Retina (tissue), 1 donor: ENCODE data around the gene GCNT3.
"Not testable (repeated sequence)": the region's sequence is repeated elsewhere in the genome, so short reads cannot be mapped to it uniquely, and the experiment has no call there.

Experiments
- DNase-seq: peaks from one replicate; pipeline ENCODE4 v3.0.0-alpha.2; 2016

GCNT3 gene

DNA sequence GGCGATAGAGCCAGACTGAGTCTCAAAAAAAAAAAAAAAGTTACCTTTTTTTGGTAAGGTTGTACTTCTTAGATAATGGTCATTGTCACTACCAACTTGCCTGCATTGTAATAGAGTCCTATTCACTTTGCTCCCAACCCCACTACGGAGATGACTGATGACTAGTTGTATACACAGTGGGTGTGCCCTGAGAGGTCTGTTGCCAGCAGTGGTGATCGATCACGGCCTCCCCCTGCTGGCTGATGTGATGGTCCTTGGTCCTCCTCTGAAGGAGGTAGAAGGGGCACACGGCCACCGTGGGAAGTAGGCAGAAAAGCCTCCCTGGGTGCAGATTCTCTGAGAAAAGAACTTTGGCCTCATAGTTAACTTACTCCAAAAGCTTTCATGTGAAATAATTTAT is 10.7 kb downstream of the GCNT3 start:
- DNase-seq = no peak

DNA sequence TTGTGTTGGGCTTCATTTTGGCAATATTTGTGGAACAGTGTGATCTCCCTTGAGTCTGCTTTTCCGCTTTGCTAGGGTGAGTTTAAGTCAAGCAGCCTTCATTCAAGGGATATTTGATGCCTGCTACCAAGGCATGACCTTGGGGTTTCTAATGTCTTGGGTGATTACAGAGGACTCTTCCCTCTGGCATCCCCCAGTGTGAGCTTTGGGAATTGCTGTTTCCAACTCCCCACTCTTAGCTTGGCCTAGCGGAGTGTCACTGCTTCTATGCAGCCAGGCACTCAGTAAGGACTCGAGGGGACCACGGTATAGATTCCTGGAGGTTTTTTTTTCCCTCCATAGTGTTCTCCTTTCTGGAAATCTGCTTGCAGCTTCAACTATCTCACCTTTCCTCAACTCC is 21.1 kb downstream of the GCNT3 start:
- DNase-seq = no peak

DNA sequence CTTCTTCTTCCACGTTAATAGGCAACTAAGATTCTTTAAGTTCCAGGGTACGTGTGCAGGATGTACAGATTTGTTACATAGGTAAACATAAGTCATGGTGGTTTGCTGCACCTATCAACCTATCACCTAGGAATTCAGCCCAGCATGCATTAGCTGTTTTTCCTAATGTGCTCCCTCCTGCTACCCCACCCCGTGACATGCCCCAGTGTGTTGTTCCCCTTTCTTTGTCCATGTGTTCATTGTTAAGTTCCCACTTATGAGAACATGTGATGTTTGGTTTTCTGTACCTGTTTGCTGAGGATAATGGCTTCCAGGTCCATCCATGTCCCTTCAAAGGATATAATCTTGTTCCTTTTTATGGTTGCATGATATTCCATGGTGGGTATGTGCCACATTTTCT is 24.6 kb downstream of the GCNT3 start:
- no peak for DNase-seq

DNA sequence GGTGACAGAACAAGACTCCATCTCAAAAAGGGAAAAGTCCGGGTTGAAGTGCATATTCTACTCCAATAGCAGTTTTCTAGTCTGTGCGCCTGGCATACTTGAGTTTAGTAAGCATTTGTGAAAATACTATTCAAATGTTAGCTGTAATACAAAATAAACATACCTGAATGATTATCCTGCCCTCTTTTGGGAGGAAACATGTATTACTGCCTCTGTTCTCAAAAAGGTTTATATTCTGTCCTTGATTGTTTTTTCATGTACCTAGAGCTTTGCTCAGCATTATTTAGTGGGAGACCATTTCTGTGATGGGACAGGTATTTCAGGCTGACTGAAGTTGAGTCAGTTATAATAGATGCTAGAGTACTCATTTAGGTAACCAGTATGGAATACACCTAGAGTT is 25.9 kb downstream of the GCNT3 start:
- DNase-seq = not testable (repeated sequence)

DNA sequence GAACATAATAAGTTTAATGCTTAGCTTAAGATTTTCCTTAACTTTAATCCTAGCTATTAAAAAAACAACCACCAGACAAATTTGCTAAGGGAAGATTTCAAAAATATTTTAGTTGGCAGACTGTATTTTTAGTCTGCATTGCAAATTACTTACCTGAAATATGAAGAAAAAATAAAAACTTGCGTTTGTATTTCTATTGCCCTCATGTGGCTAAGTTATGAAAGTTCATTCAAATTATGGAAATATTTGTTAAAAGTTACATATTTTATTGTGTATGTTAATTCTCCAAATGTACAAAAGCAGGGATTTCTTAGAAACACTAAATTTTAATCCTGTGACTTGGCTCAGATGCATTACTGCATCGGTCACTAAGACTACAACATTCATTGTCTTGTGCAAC is 30.8 kb downstream of the GCNT3 start:
- no peak for DNase-seq

- DNase-seq = no peak
Observed at GRCh38 chr15:59644756-59645155, 33.2 kb downstream of the GCNT3 start.

GRCh38 chr15:59645812-59646211 is 34.2 kb downstream of the GCNT3 start:
- DNase-seq = not testable (repeated sequence)

DNA sequence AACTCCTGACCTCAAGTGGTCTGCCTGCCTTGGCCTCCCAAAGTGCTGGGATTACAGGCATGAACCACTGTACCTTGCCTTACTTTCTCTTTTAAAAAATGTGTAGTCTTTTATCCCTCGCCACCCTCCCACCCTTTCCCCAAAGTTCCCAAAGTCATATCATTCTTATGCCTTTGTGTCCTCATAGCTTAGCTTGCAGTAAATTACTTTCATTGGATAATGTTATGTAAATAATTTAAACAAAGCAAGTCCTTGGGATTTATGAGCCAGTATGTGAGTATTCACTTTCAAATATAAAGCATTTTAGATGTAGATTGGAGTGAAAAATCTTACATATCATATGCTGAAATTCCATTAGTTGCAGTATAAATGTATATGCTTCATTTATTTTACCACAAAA is 34.7 kb downstream of the GCNT3 start:
- no peak for DNase-seq

- no peak for DNase-seq
Observed at GRCh38 chr15:59647085-59647484, 35.5 kb downstream of the GCNT3 start.

GRCh38 chr15:59649603-59650002 is 38.0 kb downstream of the GCNT3 start:
- DNase-seq = no peak

GRCh38 chr15:59654046-59654445 is 42.5 kb downstream of the GCNT3 start:
- DNase-seq = no peak

DNA sequence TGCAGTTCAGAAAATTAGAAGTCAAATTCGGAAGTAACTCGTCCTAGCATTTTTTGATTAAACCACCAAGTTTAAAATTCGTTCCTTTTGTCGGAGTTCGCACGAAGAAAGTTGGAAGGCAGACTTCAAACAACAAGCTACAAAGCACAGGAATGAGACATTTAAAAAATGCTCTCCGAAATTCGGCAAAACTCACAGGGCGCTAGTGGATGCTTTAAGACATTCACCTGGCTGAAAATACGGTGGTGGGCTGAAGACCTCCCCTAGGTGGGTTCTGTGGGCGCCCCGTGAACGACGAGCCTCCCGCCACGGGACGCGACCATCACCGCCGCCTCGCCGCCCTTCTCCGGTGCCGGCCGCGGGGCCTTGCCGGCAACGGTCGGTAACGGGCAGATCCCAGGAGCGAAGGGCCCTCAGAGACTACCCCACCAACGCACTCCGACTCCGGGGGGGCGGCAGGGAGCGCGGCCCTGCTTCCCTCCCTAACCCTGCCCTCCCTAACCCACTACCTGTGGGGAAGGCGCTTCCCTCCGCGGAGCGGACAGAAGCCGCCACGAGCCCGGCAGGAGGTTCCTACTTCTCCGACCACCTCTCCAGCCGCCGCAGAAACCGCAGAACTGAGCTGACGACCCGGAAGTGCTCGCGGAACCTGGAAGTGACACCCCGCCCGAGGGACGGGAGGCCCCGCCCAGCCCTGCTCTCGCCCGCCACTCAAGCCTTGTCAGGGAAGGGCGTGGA is 45.5 kb downstream of the GCNT3 start, which contains the start of gene GTF2A2:
TSS of gene GTF2A2 (minus strand) at position 619 of the 738 bp plus-strand sequence. CDS start 5,238 bp downstream, outside the sequence.
- peak; percentile 97 for DNase-seq

DNA sequence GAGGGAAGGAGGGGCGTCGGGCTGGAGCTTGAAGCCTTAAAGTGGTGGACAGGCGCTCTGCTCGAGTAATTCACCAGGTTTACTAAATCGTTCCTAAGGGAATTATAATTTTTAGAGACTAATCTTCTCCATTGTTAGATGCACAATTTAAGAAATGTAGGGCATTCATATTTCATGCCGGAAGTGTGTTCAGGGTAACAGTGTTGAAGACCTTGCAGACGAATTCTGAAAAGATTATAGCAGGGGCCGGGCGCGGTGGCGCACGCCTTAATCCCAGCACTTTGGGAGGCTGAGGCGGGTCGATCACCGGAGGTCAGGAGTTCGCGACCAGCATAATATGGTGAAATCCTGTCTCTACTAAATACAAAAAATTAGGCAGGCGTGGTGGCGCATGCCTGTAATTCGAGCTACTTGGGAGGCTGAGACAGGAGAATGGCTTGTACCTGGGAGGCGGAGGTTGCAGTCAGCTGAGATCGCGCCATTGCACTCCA is 46.1 kb downstream of the GCNT3 start:
- DNase-seq = no peak

GRCh38 chr15:59659366-59659765 is 47.8 kb downstream of the GCNT3 start:
- no peak for DNase-seq

DNA sequence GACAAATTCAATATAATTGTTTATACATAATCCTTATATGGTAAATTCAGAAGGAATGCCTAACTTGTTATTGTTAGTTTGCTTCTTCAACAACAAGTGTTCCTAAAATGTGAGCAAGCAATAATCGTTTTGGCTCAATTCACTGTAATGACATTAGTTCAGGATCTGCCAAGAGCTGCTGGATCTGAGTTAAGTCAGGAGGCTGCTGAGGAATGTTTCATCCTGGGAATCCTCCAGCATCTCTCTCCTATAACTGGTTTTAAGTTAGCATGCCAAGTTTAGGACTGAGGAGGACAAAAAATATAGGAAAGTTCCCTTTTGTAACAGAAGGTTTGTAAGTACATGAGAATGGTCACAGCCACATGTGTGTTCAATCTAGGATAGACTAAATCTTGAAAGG is 50.7 kb downstream of the GCNT3 start:
- no peak for DNase-seq

DNA sequence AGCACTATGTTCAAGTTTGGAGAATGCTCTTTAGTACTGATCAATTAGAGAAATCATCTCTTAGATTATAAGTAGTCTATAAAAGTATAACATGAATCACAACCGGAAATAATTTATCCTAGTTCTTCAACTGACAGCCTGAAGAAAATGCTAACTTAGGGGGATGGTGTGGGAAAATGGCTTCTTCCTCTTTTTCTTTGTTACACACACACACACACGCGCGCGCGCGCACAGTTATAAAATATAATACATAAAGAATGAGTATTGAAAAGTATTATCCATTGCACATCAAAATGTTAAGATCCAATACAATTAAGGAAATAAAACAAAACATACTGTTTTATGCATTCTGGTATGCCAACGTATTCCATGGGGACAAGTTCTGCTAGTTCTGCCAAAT is 57.0 kb downstream of the GCNT3 start:
- no peak for DNase-seq
